ENCODE measurements around the gene ALKBH7.

ALKBH7 gene

GRCh38 chr19:6379744-6380143 is 7.2 kb downstream of the ALKBH7 start:
- H3K4me3 ChIP-seq (ENCODE audit: low read depth, low read length), result no peak overlapping the region
- TF ChIP-seq CTCF (IDR thresholded peaks at IDR 0.05; ENCODE audit: low read depth, low read length) (no peak), POLR2A (IDR thresholded peaks at IDR 0.05; ENCODE audit: extremely low read depth, insufficient read length) (no peak), MYC (IDR thresholded peaks at IDR 0.05; ENCODE audit: low read depth, low read length) (no peak)
- no peak for DNase-seq (ENCODE audit: low read depth)

- no peak overlapping the region for H3K4me3 ChIP-seq (ENCODE audit: low read depth, low read length)
- no peak for TF ChIP-seq MAX (IDR thresholded peaks at IDR 0.05; ENCODE audit: low read depth, low read length)
- TF ChIP-seq POLR2A (IDR thresholded peaks at IDR 0.05; ENCODE audit: extremely low read depth, insufficient read length), result no peak
- no peak for TF ChIP-seq CTCF (IDR thresholded peaks at IDR 0.05; ENCODE audit: low read depth, low read length)
- no peak for TF ChIP-seq MYC (IDR thresholded peaks at IDR 0.05; ENCODE audit: low read depth, low read length)
- no peak for DNase-seq (ENCODE audit: low read depth)
These were observed 8.6 kb downstream of the ALKBH7 start for GRCh38 chr19:6381030-6381750.

GRCh38 chr19:6383188-6383587 is 10.6 kb downstream of the ALKBH7 start:
- no peak for TF ChIP-seq POLR2A (IDR thresholded peaks at IDR 0.05; ENCODE audit: extremely low read depth, insufficient read length)
- no peak for TF ChIP-seq CTCF (IDR thresholded peaks at IDR 0.05; ENCODE audit: low read depth, low read length)
- no peak for TF ChIP-seq MYC (IDR thresholded peaks at IDR 0.05; ENCODE audit: low read depth, low read length)
- no peak for TF ChIP-seq MAX (IDR thresholded peaks at IDR 0.05; ENCODE audit: low read depth, low read length)
- no peak overlapping the region for H3K4me3 ChIP-seq (ENCODE audit: low read depth, low read length)
- DNase-seq (ENCODE audit: low read depth), result no peak

GRCh38 chr19:6384381-6384780 is 11.8 kb downstream of the ALKBH7 start:
- no peak overlapping the region for H3K4me3 ChIP-seq (ENCODE audit: low read depth, low read length)
- DNase-seq (ENCODE audit: low read depth), result no peak
- no peak for TF ChIP-seq MAX (IDR thresholded peaks at IDR 0.05; ENCODE audit: low read depth, low read length)
- no peak for TF ChIP-seq CTCF (IDR thresholded peaks at IDR 0.05; ENCODE audit: low read depth, low read length)
- TF ChIP-seq POLR2A (IDR thresholded peaks at IDR 0.05; ENCODE audit: extremely low read depth, insufficient read length), result no peak
- TF ChIP-seq MYC (IDR thresholded peaks at IDR 0.05; ENCODE audit: low read depth, low read length), result no peak

GRCh38 chr19:6387372-6387771 is 14.8 kb downstream of the ALKBH7 start:
- no peak for TF ChIP-seq MAX (IDR thresholded peaks at IDR 0.05; ENCODE audit: low read depth, low read length)
- no peak for TF ChIP-seq CTCF (IDR thresholded peaks at IDR 0.05; ENCODE audit: low read depth, low read length)
- no peak for TF ChIP-seq POLR2A (IDR thresholded peaks at IDR 0.05; ENCODE audit: extremely low read depth, insufficient read length)
- TF ChIP-seq MYC (IDR thresholded peaks at IDR 0.05; ENCODE audit: low read depth, low read length), result no peak
- no peak for DNase-seq (ENCODE audit: low read depth)
- no peak overlapping the region for H3K4me3 ChIP-seq (ENCODE audit: low read depth, low read length)

All from NB4 (cell line).